Measurements from ENCODE around the gene NPIPB8. TPM values are rescaled to one million over a fixed set of nuclear protein-coding genes. Genes with fewer than 3 reads are reported as not detected.
"Not testable (repeated sequence)": the region's sequence is repeated elsewhere in the genome, so short reads cannot be mapped to it uniquely, and the experiment has no call there.

Gene NPIPB8
- total RNA-seq, 1 experiment from 2014 or later = 1.1 TPM

DNA sequence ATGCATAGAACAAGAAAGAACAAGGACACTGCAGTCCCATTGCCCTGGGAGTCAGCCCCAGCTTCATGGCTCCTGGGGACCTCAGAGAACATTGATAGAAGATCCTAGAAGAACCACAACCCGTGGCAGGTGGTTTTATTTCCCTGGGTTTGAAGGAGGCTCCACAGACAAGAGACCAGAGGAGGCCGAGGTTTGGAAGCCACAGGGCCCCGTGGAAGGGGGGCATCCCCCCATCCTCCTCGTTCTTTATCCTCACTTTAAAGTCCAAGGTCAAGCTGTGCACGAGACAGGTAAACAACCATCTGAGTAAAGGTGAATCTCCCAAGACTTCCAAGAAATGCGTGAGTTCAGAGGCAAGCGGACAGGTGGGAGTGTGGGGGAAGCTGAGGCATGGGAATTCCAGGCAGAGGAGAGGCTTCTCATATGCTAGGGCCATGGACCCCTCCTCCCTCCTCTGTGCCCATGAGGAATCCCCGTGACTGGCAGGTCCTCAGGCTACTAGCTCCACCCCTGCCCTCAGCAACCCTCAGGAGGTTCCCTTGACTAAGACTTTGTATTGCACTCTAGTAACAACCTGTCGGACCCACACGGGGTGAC, 27.2 kb upstream of the NPIPB8 start:
- H3K9me3 ChIP-seq (ENCODE audit: low read length) = no peaks in the 10 kb centered on the region
- H3K4me2 ChIP-seq (ENCODE audit: low read length) = no peak overlapping the region
- H3K79me2 ChIP-seq (ENCODE audit: low read length) = no peaks in the 10 kb centered on the region
- intact Hi-C loops (cut with micrococcal nuclease) = no loop called here
- no peaks in the 10 kb centered on the region for H3K4me1 ChIP-seq (ENCODE audit: insufficient read depth, low read length)
- H3F3A ChIP-seq (ENCODE audit: low read length, unreplicated experiment) = no peaks in the 10 kb centered on the region
- H3K4me3 ChIP-seq (ENCODE audit: low read length) = no peak overlapping the region
- ATAC-seq = no peak
- no TSS peak for BruUV-seq (replicated peaks)
- TF ChIP-seq EZH2phosphoT487 (IDR thresholded peaks at IDR 0.05; ENCODE audit: borderline replicate concordance, low read length) = no peak
- TF ChIP-seq, protein P1, sequence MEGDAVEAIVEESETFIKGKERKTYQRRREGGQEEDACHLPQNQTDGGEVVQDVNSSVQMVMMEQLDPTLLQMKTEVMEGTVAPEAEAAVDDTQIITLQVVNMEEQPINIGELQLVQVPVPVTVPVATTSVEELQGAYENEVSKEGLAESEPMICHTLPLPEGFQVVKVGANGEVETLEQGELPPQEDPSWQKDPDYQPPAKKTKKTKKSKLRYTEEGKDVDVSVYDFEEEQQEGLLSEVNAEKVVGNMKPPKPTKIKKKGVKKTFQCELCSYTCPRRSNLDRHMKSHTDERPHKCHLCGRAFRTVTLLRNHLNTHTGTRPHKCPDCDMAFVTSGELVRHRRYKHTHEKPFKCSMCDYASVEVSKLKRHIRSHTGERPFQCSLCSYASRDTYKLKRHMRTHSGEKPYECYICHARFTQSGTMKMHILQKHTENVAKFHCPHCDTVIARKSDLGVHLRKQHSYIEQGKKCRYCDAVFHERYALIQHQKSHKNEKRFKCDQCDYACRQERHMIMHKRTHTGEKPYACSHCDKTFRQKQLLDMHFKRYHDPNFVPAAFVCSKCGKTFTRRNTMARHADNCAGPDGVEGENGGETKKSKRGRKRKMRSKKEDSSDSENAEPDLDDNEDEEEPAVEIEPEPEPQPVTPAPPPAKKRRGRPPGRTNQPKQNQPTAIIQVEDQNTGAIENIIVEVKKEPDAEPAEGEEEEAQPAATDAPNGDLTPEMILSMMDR (conservative IDR thresholded peaks at IDR 0.05; ENCODE audit: low read depth, low read length) = no peak
- no peak for TF ChIP-seq EZH2 (IDR thresholded peaks at IDR 0.05; ENCODE audit: low read length, unreplicated experiment)
- ChIA-PET CTCF (no interaction called here), POLR2A (ENCODE audit: unreplicated experiment) (no interaction called here)
- no peaks in the 10 kb centered on the region for H3K36me3 ChIP-seq (ENCODE audit: low read depth, low read length)
- no peaks in the 10 kb centered on the region for H4K20me1 ChIP-seq (ENCODE audit: low read length)
- H3K27me3 ChIP-seq (ENCODE audit: low read length) = no peaks in the 10 kb centered on the region
- no peak overlapping the region for H3K9ac ChIP-seq (ENCODE audit: low read length)
- H3K9me2 ChIP-seq (replicated peaks; ENCODE audit: low read length) = no peaks in the 10 kb centered on the region
- no peak for DNase-seq
- H3K27ac ChIP-seq (ENCODE audit: low read length) = no peak overlapping the region
- H2AFZ ChIP-seq (ENCODE audit: low read length) = no peak overlapping the region

DNA sequence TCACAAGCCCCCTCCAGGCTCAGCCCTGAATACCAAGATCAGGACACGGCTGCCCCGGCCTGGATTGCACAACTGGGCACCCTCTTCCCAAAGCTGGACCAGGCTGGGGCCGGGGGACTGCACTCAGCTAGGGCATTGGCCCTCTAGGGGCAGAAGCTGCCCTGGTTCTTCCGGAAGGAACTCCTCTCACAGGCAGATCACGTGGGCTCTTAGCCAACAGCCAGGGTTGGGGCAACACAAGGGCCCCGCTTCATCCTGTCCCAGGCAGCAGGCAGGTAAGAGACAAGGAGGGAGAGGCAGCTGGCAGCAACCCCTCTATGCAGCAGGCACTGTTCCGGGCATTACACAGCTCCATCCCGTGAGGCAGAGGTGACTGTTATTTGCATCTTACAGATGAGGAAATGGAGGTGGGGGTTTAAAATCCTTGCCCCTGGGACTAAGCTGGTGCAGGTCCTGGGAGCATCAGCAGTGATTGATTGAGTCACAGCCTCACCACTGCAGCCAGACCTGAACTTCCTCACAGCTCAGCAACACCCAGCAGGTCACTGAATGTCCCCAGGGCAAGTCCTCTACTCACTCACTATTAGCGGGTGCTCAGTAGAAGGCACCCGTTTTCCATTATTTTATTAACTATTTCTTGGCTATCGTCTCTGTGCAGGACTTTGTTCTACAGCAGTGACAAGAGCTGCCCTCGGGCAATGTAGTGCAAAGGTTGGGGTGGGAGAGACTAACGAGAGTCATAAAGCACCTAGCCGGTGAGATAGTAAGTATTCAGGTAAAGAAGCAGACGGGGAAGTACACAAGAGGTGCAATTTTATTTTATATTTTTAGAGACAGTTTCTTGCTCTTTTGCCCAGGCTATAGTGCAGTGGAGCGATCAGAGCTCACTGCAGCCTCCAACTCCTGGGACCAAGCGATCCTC, 25.2 kb upstream of the NPIPB8 start:
- H3K4me2 ChIP-seq (ENCODE audit: low read length); H3K79me2 ChIP-seq (ENCODE audit: low read length); H3K9me3 ChIP-seq (ENCODE audit: low read length); DNase-seq; H3F3A ChIP-seq (ENCODE audit: low read length, unreplicated experiment); H3K4me3 ChIP-seq (ENCODE audit: low read length); H3K9me2 ChIP-seq (replicated peaks; ENCODE audit: low read length); H4K20me1 ChIP-seq (ENCODE audit: low read length); CTCF ChIA-PET; H3K36me3 ChIP-seq (ENCODE audit: low read depth, low read length); H3K27ac ChIP-seq (ENCODE audit: low read length); H2AFZ ChIP-seq (ENCODE audit: low read length); H3K4me1 ChIP-seq (ENCODE audit: insufficient read depth, low read length); H3K9ac ChIP-seq (ENCODE audit: low read length); POLR2A ChIA-PET (ENCODE audit: unreplicated experiment); intact Hi-C loops (cut with micrococcal nuclease); BruUV-seq (replicated peaks); H3K27me3 ChIP-seq (ENCODE audit: low read length): not testable (repeated sequence)
- ATAC-seq = peak; percentile 71

DNA sequence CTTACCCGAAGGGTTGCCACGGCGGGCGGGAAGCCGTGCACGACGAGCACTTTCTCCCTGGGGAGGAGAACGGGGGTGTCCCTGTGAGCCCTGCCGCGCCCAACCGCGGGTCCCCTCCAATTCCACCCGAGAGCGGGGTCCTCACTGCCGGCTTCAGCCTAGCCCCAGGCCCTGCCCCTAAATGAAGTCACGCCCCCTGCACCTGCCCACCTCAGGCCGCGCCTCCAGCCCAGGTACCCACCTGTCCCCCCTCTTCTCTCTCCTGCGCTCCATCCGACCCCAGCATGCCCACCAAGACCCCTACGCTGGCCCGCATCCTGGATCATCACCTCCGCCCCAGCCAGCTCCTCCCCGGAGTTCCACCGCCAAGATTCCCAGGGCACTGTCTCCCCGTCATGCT, 24.0 kb upstream of the NPIPB8 start:
- not testable (repeated sequence) for BruUV-seq (replicated peaks)

DNA sequence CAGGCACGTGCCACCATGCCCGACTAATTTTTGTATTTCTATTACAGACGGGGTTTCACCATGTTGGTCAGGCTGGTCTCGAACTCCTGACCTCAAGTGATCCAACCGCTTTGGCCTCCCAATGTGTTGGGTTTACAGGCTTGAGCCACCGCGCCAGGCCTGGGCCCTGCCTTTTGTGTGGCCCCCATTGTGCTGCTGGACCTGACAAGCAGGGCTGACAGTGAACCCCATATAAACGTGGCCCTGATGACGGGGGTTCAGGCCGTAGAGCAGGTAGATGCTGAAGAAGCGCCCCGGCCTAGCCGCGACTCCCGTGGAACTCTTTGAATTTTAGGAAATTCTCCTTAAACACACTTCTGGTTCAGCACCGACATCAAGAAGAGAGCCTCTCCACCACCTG, 23.3 kb upstream of the NPIPB8 start:
- intact Hi-C loops (cut with micrococcal nuclease); POLR2A ChIA-PET (ENCODE audit: unreplicated experiment); H3K9me3 ChIP-seq (ENCODE audit: low read length); BruUV-seq (replicated peaks); H3K27ac ChIP-seq (ENCODE audit: low read length); H3K27me3 ChIP-seq (ENCODE audit: low read length); H3K79me2 ChIP-seq (ENCODE audit: low read length); H3F3A ChIP-seq (ENCODE audit: low read length, unreplicated experiment); H3K4me3 ChIP-seq (ENCODE audit: low read length); H3K9ac ChIP-seq (ENCODE audit: low read length); H2AFZ ChIP-seq (ENCODE audit: low read length); H3K4me1 ChIP-seq (ENCODE audit: insufficient read depth, low read length); ATAC-seq; CTCF ChIA-PET; H4K20me1 ChIP-seq (ENCODE audit: low read length); DNase-seq; H3K4me2 ChIP-seq (ENCODE audit: low read length); H3K36me3 ChIP-seq (ENCODE audit: low read depth, low read length); H3K9me2 ChIP-seq (replicated peaks; ENCODE audit: low read length): not testable (repeated sequence)

More for the DNA sequence above, 24.0 kb upstream of the NPIPB8 start:
- H3K27ac ChIP-seq (ENCODE audit: low read length); intact Hi-C loops (cut with micrococcal nuclease); H3K79me2 ChIP-seq (ENCODE audit: low read length); H3K4me3 ChIP-seq (ENCODE audit: low read length); H3K4me2 ChIP-seq (ENCODE audit: low read length); H3K9me3 ChIP-seq (ENCODE audit: low read length); CTCF ChIA-PET; POLR2A ChIA-PET (ENCODE audit: unreplicated experiment); H4K20me1 ChIP-seq (ENCODE audit: low read length); H3F3A ChIP-seq (ENCODE audit: low read length, unreplicated experiment); H3K9ac ChIP-seq (ENCODE audit: low read length); H3K36me3 ChIP-seq (ENCODE audit: low read depth, low read length); H3K9me2 ChIP-seq (replicated peaks; ENCODE audit: low read length); DNase-seq; H3K27me3 ChIP-seq (ENCODE audit: low read length); ATAC-seq; H2AFZ ChIP-seq (ENCODE audit: low read length); H3K4me1 ChIP-seq (ENCODE audit: insufficient read depth, low read length): not testable (repeated sequence)

All from PC-3 (cell line).